ENCODE results near the gene ADRA2C.

ADRA2C gene

DNA sequence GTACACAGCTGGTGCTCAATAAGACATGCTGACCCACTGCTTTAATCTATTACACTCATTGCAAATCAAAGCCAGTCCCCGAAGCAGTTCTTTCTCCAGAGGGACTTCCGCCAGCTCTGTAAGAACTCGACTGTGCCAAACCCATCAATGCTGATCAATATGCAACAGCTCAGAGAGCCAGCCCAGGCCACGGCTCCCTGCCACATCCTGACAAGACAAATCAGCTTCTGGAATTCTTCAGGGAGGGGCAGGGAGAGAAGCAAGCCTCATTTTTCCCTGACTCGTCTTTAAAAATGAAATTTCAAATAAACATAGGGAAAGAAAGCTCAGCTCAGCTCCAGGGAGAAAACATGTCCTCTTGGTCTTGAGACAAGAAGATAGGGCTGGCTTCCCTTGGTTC is 5.3 kb upstream of the ADRA2C start:
- DNase-seq (ENCODE audit: low spot score), result no peak

DNA sequence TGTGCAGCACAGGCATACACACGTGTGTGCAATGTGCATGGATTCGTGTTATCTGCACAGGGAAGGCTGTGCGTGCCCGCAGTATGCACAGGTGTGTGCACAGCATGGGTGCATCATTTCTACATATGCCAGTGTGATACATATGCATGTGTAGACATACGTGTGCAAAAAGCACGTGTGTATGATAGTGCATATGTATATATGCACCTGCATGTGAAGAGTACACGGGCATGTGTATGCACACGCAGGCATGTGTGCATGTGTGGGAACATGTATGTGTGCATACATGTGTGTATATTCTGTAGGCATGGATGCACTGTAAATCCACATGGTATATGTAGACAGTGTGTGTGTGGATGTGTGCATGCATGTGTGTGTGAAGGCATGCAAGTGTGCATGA is 3.9 kb upstream of the ADRA2C start:
- DNase-seq (ENCODE audit: low spot score), result no peak

DNA sequence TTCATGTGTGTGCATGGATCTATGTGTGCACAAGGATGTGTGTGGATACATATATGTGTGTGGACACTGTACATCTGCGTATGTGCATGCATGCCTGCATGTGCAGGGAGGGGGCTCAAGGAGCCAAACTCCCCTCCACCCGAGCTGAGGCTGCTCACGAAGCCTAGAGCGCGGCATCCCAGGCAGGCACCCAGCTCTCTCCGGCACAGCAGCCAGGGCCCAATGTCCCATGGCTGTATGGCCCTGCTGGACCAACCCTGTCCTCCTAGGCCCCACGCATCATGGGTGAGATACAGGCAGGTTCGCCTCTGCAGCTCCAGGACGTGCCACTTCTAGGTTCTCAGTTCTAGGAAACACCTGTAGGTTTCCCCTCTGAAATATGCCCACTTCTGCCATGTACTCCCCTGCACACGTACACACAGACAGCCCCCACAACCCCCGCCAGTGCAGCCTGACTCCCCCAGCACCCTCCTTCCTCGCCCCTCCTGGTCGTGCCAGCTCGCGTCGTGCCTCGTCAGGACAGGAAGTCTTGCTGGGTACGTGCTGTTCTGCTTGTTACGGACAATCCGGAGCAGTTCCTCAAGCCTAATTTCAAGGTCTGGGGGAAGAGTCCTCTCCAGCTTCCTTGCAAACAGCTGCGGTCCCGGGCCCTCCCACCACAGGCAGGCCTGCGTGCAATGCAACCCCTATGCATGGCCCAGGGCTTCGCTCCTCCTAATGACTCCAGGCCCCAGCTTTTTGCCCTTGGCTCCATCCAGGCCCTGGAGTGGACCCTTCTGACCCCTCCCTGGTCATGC is 3.2 kb upstream of the ADRA2C start:
- DNase-seq (ENCODE audit: low spot score), result no peak

DNA sequence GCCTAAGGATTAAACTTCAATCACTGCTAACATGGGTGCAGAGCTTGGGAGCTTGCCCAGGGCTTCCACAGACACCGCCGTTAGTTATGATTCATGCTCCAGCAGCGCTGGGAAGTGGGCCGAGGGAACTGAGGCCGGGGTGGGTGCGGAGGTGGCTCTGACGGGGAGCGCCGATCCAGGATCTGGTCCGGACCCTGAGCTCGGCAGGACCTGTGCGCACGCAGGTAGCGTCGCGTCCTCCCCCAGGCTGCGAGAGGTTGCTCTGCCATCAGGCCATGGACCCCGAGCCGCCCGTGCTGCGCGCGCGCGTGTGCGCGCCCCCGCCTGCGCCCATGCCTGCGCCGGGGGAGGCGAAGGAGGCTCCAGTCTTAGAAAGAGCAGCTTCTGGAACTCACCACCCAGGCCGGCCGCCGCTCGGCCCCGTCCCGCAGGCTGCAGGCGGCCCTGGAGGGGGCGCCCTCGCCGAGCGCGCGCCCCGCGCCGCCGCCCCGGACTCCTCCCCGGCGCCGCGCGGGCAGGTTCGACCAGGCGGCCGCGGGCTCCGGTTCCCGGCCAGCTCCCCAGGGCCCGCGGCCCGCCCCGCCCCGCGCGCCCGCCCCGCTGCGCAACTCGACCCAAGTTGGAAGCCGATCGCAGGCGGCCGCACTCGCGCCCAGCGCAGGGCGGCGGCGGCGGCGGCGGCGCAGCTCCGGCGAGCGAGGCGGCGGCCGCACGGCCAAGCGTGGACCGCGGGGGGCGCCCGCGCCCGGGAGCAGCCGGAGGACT is 732 bp upstream of the ADRA2C start:
- DNase-seq (ENCODE audit: low spot score), result no peak

DNA sequence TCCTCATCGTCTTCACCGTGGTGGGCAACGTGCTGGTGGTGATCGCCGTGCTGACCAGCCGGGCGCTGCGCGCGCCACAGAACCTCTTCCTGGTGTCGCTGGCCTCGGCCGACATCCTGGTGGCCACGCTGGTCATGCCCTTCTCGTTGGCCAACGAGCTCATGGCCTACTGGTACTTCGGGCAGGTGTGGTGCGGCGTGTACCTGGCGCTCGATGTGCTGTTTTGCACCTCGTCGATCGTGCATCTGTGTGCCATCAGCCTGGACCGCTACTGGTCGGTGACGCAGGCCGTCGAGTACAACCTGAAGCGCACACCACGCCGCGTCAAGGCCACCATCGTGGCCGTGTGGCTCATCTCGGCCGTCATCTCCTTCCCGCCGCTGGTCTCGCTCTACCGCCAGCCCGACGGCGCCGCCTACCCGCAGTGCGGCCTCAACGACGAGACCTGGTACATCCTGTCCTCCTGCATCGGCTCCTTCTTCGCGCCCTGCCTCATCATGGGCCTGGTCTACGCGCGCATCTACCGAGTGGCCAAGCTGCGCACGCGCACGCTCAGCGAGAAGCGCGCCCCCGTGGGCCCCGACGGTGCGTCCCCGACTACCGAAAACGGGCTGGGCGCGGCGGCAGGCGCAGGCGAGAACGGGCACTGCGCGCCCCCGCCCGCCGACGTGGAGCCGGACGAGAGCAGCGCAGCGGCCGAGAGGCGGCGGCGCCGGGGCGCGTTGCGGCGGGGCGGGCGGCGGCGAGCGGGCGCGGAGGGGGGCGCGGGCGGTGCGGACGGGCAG is 792 bp downstream of the ADRA2C start:
- DNase-seq (ENCODE audit: low spot score), result no peak

DNA sequence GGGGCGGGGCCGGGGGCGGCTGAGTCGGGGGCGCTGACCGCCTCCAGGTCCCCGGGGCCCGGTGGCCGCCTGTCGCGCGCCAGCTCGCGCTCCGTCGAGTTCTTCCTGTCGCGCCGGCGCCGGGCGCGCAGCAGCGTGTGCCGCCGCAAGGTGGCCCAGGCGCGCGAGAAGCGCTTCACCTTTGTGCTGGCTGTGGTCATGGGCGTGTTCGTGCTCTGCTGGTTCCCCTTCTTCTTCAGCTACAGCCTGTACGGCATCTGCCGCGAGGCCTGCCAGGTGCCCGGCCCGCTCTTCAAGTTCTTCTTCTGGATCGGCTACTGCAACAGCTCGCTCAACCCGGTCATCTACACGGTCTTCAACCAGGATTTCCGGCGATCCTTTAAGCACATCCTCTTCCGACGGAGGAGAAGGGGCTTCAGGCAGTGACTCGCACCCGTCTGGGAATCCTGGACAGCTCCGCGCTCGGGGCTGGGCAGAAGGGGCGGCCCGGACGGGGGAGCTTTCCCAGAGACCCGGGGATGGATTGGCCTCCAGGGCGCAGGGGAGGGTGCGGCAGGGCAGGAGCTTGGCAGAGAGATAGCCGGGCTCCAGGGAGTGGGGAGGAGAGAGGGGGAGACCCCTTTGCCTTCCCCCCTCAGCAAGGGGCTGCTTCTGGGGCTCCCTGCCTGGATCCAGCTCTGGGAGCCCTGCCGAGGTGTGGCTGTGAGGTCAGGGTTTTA is 1.5 kb downstream of the ADRA2C start:
- DNase-seq (ENCODE audit: low spot score), result no peak

DNA sequence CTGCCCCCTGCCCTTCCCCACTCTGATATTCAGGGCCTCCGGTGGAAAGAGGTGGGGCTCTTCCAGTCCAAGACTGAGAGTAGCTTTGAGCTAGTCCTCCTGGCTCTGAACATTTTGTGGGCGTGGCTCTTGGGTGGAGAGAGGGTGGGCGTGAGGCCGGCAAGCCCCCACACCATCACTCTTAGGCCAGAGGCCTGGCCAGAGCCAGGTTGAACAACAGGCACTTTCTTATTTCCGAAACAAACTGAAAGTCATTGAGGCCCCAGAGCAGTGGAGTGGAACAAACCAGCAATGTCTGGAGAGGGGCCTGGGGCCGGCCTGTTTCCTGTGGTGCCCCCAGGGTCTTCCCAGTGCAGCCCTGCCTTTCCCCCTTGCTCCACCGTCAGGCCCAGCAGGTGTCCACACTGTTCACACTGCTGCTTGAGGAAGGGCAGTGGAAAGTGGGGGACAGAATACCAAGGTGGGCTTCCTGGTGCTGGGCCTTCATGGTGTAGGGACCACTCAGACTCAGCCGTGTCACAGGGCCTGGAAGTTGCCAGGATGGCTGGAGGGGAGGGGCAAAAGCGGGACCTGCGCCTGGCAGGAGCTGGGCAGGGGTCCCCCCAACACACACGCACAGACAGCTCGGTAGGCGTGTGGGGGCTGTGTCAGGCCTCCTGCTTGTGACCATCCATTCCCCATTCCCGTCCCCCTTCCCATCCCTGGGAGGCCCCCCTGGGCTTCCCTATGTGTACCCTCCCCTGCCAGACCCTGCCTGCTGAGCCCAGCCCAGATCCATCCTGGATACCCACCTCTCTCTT is 2.9 kb downstream of the ADRA2C start:
- peak; percentile 34 for DNase-seq (ENCODE audit: low spot score)

DNA sequence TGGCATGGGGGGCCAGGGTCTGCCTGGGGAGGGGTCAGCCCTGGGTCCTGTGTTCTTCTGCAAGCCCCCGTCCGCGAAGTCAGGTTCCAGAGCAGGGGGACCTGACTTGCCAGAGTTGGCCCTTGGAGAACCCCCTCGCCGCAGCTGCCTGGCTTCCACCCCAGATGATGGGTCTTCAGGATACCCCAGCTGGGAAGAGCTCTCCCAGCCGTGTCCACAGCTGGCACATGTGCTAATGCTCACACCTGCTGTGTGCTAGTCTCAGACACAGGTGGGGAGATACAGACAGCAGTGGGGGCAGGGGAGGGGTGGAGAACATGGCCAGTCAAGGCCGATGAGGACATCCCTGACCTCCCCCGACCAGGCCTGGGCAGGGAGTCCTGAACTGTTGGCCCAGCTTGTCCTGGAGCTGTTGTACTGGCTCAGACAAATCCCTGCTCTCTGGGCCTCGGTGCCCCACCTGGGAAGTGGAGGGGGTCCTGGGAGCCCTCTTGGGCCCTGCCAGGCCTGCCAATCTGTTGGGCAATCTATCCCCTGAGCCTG is 3.5 kb downstream of the ADRA2C start:
- DNase-seq (ENCODE audit: low spot score), result peak; percentile 40

DNA sequence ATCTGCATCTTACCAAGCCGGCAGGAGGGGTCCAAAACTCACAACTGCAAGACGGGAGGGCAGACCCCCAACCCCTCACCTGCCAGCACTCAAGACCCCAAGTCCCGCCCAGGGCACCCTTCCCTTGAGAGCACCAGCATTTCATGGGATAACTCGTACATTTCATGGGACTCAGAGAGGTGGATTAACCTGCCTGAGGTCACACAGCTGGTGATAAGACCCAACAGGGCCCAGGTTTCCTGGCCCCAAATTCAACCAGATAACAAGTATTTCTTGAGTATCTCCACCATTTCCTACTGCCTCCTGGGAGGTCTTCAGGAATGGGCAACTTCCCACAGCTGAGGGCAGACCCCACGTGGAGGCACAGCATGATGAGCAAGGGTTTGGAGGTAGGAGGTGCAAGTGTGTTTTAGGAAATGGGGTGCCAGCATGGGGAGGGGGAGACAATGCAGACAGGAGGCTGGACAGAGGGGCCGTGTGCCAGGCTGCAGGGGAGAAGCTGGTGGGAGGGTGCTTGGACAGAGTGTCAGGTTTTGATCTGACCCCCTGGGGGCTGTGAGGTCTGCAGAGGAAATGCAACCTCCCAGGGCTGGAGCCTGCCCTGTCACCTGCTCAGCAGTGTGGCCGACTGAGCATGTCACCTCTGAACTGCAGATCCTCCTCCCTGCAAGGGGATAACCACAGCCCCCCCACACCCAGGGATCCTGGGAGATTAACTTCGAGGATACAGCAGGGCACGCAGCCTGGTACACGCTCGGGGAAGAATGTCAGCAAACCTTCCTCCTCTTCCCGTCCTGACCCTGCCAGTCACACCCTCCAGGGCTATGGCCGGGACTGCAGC is 4.4 kb downstream of the ADRA2C start:
- DNase-seq (ENCODE audit: low spot score), result peak; percentile 28

DNA sequence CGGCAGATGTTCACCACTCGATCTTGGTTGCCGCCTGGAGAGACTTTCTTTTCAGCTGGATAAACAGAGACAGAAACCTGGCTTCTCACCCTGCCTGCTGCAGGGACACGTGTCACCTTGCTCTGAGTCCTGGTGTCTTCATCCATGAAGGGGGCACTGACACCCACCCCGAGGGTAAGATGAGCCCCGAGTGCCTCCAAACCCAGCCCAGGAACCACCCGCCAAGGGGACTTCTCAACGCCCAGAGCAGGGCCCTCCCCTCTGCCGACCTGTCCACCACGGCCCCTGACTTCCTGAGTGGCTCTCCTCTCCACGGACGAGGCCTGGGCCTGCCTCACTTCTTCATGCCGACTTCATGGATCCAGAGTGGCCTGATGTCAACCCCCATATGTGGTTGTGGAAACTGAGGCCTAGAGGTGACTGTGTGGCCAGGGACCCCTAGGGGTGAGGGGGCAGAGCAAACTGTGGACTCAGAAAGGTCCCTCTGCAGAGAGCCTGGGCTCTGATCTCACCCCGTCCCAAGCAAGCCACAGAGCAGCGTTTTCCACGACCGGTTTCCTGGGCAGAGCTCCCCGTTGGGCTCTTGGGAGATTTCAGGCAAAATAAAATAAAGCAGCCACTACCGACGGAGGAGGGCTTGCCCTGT is 5.1 kb downstream of the ADRA2C start:
- DNase-seq (ENCODE audit: low spot score), result no peak

DNA sequence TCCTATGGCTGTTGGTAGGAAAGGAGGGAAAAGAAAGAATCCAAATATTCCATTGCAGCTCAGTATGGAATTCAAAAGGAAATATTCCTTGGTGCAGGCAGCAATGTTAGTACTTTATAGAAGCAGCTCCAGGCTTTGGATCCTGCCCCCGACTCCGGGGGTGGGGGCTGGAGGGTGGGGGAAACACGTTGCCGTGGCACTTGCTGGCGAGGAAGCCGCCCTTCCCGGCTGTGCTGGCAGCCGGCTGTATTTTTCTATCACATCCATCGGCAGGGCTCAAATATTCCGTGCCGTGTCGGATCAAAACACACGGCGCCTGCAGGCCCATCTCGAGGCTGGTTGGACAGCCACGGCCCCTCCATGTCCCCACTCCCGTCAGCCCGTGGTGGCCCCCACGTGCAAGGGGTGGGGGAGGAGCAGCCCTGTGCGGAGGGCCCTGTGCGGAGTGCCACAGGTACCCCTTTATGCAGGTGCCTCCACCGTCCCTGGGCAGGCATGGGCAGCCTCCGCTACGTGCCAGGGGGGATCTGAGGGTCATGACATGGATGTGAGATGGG is 5.8 kb downstream of the ADRA2C start:
- no peak for DNase-seq (ENCODE audit: low spot score)

DNA sequence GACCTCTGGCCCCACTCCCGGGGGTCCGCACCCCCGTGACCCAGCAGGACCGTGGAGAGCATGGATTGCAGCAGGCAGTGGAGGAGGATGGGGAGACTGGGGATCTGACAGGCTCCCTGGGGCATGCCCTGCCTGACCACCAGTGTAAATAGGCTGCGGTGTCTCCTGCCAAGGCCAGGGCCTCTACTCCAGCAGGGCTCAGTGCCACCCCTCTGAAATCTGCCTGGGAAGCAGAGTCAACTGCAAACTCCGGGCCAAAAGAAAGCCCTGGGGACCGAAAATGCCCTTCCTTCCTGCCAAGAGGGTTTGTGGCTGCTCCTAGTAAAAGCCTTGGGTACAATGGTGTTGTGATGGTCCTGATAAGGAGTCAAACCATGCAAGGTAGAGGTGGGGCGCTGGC is 6.4 kb downstream of the ADRA2C start:
- DNase-seq (ENCODE audit: low spot score), result no peak

DNA sequence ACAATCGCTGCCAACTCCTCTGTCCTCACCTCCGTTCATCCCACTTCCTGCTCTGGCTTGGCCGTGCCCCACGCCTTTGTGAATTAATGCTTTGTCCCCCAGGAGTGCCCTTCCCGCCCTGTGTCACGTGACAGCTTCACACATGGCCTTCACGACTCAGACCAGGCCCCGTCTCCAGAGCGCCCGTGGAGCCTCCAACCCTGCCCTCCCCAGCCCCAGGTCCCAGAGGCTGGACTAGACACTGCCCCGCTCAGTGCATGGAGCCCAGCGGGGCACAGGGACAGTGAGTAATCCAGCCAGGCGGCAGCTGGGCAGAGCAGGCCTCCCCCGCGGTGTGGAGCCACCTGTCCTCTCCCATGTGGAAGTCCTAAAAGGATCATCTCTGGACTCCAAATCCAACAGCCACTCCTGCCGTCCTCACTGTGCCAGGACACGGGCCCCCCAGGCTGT is 7.4 kb downstream of the ADRA2C start:
- DNase-seq (ENCODE audit: low spot score), result no peak

DNA sequence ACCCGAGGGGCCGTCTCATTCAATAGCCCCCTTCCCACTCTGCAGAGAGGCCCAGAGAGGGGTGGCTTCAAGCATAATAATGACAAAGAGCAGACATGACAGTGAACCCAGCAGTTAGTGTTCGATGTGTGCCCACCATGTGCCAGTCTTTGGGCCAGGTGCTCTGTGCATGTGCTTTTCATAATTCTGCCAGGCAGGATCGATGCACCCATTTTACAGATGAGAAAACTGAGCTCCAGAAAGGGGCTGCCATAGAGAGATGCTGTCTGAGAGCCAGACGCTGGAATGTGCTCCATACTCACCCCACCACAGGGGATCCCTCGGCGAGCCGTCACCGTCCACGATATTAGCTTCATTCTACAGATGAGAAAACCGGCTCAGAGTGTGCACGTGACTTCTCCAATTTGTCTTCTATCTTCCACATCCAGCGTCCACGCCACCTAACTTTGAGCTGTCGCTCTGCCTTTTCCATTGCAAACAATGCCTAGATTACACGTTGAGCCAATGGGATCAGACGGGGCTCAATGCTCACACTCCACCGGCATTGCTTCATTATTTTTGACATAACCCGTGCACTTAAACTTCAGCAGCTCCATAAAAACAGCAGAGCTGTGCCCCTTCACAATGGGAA is 8.2 kb downstream of the ADRA2C start:
- DNase-seq (ENCODE audit: low spot score), result no peak

DNA sequence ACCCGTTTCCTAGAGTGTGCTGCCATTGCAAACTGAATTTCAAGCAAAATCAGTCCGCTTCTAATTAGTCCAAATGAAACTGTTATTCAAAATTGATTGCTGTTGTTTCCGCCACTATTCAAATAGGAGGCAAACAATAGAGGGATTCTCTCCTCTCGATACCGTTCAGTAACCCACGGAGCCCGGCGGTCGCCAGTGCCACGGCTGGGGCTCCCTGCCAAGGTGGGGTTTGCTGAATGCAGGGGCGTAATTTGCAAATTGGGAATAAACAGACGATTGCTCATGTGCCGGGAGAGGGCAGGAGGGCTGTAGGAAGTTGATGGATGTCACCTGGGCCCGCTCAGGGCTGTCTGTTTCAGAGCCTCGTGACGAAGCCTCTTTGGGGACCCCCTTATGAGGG is 8.8 kb downstream of the ADRA2C start:
- no peak for DNase-seq (ENCODE audit: low spot score)

DNA sequence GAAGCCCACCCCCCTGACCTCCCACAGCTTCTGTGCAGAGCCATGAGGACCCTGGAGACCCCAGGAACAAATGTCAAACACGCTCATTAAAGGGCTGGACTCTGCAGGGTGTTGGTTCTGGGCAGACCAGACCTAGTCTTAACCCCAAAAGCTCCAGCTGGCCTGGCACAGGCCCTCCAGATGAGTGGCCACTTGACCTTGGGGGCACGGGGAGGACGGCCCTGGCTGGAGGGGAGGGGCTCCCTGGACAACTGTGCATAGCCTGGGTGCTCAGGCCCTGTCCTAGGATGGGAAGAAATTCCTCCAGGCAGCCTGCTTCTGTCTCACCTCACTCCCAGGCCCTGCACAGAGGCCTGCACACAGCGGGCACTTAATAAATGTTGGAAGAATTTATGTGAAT is 9.4 kb downstream of the ADRA2C start:
- no peak for DNase-seq (ENCODE audit: low spot score)

DNA sequence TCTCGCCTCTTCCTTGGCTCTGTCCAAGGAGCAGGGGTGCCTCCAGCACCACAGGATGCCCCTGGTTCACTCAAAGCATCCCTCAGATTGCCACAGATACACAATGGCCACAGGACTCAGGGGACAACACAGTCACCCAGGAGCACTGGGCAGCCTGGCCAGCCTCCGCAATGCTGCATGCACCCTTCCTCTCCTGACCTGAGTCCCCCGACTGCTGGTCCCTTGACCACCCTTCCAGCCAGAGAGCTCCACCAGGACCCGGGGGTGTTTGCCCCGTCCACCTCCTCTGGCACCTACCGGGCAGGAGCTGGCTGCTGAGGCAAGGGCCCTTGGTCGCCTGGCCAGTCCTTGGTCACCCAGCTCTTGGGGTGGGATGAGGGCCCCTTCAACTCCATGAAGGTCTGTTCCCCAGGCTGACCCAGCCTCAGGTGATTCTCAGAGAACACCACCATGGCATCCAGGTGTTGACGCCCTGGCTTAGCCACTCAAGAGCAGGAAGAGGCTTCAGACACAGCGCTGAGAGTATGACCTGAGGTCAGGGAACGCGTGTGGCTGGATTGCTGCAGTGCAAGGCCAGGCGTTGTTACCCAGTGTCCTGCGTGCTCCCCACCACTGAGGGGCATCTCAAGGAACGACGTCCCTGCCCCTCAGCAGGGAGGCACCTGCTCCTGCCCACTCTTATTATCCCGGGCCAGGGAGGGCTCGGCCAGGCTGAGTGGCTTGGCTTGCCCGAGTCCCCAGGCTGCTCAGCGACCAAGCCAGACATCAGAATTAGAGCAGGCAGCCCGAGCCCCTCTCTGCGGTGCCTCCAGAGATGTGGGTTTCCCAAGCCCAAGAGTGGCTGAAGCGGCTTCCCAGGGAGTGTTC is 10.2 kb downstream of the ADRA2C start:
- DNase-seq (ENCODE audit: low spot score), result no peak

DNA sequence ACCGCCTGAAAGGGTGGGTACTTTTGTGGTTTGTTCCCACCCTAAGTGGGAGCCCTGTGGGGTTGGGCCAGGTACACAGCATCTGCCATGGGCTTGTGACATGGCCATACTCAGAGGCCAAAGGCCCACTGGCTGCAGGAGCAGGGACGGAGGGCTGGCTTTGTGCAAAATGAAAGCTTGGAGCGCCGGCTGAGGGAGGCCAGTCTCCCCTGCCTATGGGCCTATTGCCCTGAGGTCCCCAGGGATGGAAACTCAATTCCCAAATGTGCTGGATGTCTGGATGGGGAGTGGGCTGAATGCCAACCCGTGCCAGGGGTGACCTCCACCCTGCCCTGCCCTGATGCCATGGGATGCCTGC is 10.8 kb downstream of the ADRA2C start:
- no peak for DNase-seq (ENCODE audit: low spot score)

Measured in NAMALWA (cell line).